Erythroblast (primary cell): ENCODE measurements around the gene GLA.

ENCODE experiments used
- GATA1 ChIP-seq: IDR thresholded peaks from 2 replicates; pipeline ENCODE4 v1.6.1; 2011; ENCODE audit warnings: low read depth, mild to moderate bottlenecking, control low read depth, low read length, moderate library complexity
- POLR2A ChIP-seq: IDR thresholded peaks from 2 replicates; pipeline ENCODE4 v1.6.1; 2011; ENCODE audit warnings: mild to moderate bottlenecking, low read length

GRCh38 chrX:101369687-101370086, 38.0 kb downstream of the GLA start:
- TF ChIP-seq POLR2A (no peak), GATA1 (no peak)
